Breast epithelium (tissue), 3 donors: ENCODE data around the gene PGBD4.

Experiments used
- POLR2A ChIP-seq: fragments of 450-650 bp; IDR thresholded peaks from one replicate; pipeline ENCODE4 v1.6.1; 2016; ENCODE audit warnings: antibody characterized with exemption, mild to moderate bottlenecking, moderate library complexity
- POLR2AphosphoS5 ChIP-seq, 3 donors: sonication (generic); formaldehyde crosslinking; IDR thresholded peaks; one replicate each; pipeline ENCODE4 v1.6.1; 2017; ENCODE audit warnings: antibody characterized with exemption in 3 of 3
- TF ChIP-seq, protein P1 (sequence below), 3 donors: fragments of 450-650 bp; IDR thresholded peaks; one replicate each; pipeline ENCODE4 v1.5.1; 2016 to 2017; ENCODE audit warnings: antibody characterized with exemption in 3 of 3, mild to moderate bottlenecking in 3 of 3, moderate library complexity in 3 of 3

DNA sequence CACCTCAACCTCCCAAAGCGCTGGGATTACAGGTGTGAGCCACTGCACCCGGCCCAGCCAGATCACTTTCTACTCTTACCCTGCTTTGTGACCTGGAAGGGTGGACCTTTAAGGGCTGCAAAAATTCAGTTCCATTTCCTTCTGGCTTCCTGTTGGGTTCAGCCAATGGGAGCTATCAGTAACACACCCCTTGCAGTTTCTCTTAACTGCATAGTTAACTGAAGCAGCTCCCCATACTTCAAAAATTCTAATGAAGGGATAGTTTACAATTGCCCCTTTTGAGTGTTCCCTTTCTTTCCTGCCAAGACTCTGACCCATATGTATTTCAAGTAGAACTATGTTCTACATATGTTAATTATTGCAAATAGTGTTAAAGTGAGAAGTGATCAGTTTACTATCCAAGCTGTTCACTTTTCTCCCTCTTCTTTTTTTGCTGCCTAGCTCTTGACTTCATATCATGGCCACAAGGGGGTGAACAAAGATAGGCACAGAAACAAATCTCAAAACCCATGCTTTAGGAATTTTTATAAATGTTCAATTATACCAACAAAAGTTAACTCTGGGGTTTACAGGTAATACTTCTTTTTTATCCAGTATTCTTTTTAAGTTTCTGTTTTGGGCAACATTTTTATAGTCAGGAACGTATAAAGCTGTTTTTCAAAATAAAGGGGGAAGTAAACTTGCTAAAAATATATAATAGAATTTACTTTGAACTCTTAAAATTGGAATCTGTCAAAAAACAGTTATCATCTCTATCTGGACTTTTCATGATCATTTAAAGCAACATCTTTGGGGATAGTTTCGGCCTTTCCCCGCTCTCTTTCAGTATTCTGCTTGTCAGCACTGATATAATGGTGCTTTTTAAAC, 8.1 kb downstream of the PGBD4 start:
- TF ChIP-seq POLR2AphosphoS5 (IDR thresholded peaks at IDR 0.05) (no peak), POLR2A (no peak)
- TF ChIP-seq, protein P1, sequence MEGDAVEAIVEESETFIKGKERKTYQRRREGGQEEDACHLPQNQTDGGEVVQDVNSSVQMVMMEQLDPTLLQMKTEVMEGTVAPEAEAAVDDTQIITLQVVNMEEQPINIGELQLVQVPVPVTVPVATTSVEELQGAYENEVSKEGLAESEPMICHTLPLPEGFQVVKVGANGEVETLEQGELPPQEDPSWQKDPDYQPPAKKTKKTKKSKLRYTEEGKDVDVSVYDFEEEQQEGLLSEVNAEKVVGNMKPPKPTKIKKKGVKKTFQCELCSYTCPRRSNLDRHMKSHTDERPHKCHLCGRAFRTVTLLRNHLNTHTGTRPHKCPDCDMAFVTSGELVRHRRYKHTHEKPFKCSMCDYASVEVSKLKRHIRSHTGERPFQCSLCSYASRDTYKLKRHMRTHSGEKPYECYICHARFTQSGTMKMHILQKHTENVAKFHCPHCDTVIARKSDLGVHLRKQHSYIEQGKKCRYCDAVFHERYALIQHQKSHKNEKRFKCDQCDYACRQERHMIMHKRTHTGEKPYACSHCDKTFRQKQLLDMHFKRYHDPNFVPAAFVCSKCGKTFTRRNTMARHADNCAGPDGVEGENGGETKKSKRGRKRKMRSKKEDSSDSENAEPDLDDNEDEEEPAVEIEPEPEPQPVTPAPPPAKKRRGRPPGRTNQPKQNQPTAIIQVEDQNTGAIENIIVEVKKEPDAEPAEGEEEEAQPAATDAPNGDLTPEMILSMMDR (IDR thresholded peaks at IDR 0.05) = peak in 1 of 3 donors; percentile 39
